ENCODE results near the gene ARHGAP10.

Gene ARHGAP10

GRCh38 chr4:148091896-148092295 lies 360.0 kb downstream of the ARHGAP10 start:
- no peak for TF ChIP-seq CTCF (IDR thresholded peaks at IDR 0.05; ENCODE audit: low read depth, low read length, missing control alignments)
- H3K4me3 ChIP-seq (replicated peaks; ENCODE audit: low read depth, low read length), result no peak overlapping the region
- DNase-seq (ENCODE audit: extremely low read depth, low read depth), result no peak

- no peak for DNase-seq (ENCODE audit: extremely low read depth, low read depth)
- no peak overlapping the region for H3K4me3 ChIP-seq (replicated peaks; ENCODE audit: low read depth, low read length)
- no peak for TF ChIP-seq CTCF (IDR thresholded peaks at IDR 0.05; ENCODE audit: low read depth, low read length, missing control alignments)
Measured at GRCh38 chr4:148092316-148093014, 360.6 kb downstream of the ARHGAP10 start.

GRCh38 chr4:148093065-148093464 lies 361.2 kb downstream of the ARHGAP10 start:
- no peak overlapping the region for H3K4me3 ChIP-seq (replicated peaks; ENCODE audit: low read depth, low read length)
- no peak for DNase-seq (ENCODE audit: extremely low read depth, low read depth)

GRCh38 chr4:148094149-148094548 lies 362.3 kb downstream of the ARHGAP10 start:
- DNase-seq (ENCODE audit: extremely low read depth, low read depth), result no peak

More at GRCh38 chr4:148093065-148093464, 361.2 kb downstream of the ARHGAP10 start:
- TF ChIP-seq CTCF (IDR thresholded peaks at IDR 0.05; ENCODE audit: low read depth, low read length, missing control alignments), result no peak

GRCh38 chr4:148095346-148095923 lies 363.5 kb downstream of the ARHGAP10 start:
- DNase-seq (ENCODE audit: extremely low read depth, low read depth), result no peak
- H3K4me3 ChIP-seq (replicated peaks; ENCODE audit: low read depth, low read length), result no peak overlapping the region
- TF ChIP-seq CTCF (IDR thresholded peaks at IDR 0.05; ENCODE audit: low read depth, low read length, missing control alignments), result no peak

More at GRCh38 chr4:148094149-148094548, 362.3 kb downstream of the ARHGAP10 start:
- TF ChIP-seq CTCF (IDR thresholded peaks at IDR 0.05; ENCODE audit: low read depth, low read length, missing control alignments), result no peak
- no peak overlapping the region for H3K4me3 ChIP-seq (replicated peaks; ENCODE audit: low read depth, low read length)

GRCh38 chr4:148097801-148098200 lies 365.9 kb downstream of the ARHGAP10 start:
- TF ChIP-seq CTCF (IDR thresholded peaks at IDR 0.05; ENCODE audit: low read depth, low read length, missing control alignments), result no peak
- no peak overlapping the region for H3K4me3 ChIP-seq (replicated peaks; ENCODE audit: low read depth, low read length)
- DNase-seq (ENCODE audit: extremely low read depth, low read depth), result no peak
